Immature natural killer cell (primary cell): Measurements from ENCODE around the gene FEZF2. TPM values are rescaled to one million over a fixed set of nuclear protein-coding genes. Genes with fewer than 3 reads are reported as not detected.

Experiments used
- DNase-seq, 3 donors: peaks; one replicate each; pipeline ENCODE4 v3.0.0; 2022; ENCODE audit warnings: mixed read lengths in 1 of 3
- H3K27ac Mint-ChIP-seq, 6 donors: one replicate each; pipeline ENCODE4 v1.8.0; 2020; ENCODE audit warnings: mixed read lengths in 6 of 6, mild to moderate bottlenecking in 5 of 6, inconsistent platforms in 4 of 6, moderate library complexity in 3 of 6
- H3K27me3 Mint-ChIP-seq, 3 donors: one replicate each; pipeline ENCODE4 v1.8.0; 2020 to 2021; ENCODE audit warnings: low read depth in 3 of 3, mild to moderate bottlenecking in 3 of 3, mixed read lengths in 3 of 3, moderate library complexity in 3 of 3, inconsistent platforms in 1 of 3
- H3K36me3 Mint-ChIP-seq, 3 donors: one replicate each; pipeline ENCODE4 v1.8.0; 2020; ENCODE audit warnings: mixed read lengths in 3 of 3, inconsistent platforms in 2 of 3, mild to moderate bottlenecking in 2 of 3
- H3K4me1 Mint-ChIP-seq, 2 donors: one replicate each; pipeline ENCODE4 v1.8.0; 2020; ENCODE audit warnings: inconsistent platforms in 2 of 2, mild to moderate bottlenecking in 2 of 2, mixed read lengths in 2 of 2, moderate library complexity in 1 of 2
- H3K4me3 Mint-ChIP-seq, 5 donors: one replicate each; pipeline ENCODE4 v1.8.0; 2020; ENCODE audit warnings: mild to moderate bottlenecking in 5 of 5, mixed read lengths in 5 of 5, inconsistent platforms in 3 of 5, moderate library complexity in 3 of 5
- H3K9me3 Mint-ChIP-seq, 6 donors: one replicate each; pipeline ENCODE4 v1.8.0; 2020; ENCODE audit warnings: mild to moderate bottlenecking in 6 of 6, mixed read lengths in 6 of 6, inconsistent platforms in 4 of 6, moderate library complexity in 3 of 6
- polyA plus RNA-seq, 3 donors: library from polyadenylated mRNA; unstranded; fragments of 300-500 nt; fragmentation: Illumina TruSeq; gene quantifications; one replicate each; pipeline ENCODE4 v1.2.3, GENCODE V29; 2021

FEZF2 gene
- polyA plus RNA-seq, 3 donors from 2014 or later: not detected

- Mint-ChIP-seq H3K4me1 (no peaks in the 10 kb centered on the region), H3K4me3 (no peak overlapping the region), H3K9me3 (peaks cover 5 to 38% (median 17%) of the 10 kb centered on the region in 6 donors), H3K36me3 (peaks cover 4 to 6% (median 4%) of the 10 kb centered on the region in 3 donors), H3K27ac (no peak overlapping the region), H3K27me3 (peaks cover 30% of the 10 kb centered on the region in 3 donors)
- no peak for DNase-seq
Observed at GRCh38 chr3:62370112-62370857, 3.1 kb downstream of the FEZF2 start.

GRCh38 chr3:62369476-62369743, 3.9 kb downstream of the FEZF2 start:
- Mint-ChIP-seq H3K27me3 (peaks cover 22 to 29% (median 27%) of the 10 kb centered on the region in 3 donors), H3K27ac (no peak overlapping the region), H3K4me1 (no peaks in the 10 kb centered on the region), H3K4me3 (no peak overlapping the region), H3K9me3 (peaks cover 5 to 37% (median 16%) of the 10 kb centered on the region in 6 donors), H3K36me3 (peaks cover 4 to 6% (median 4%) of the 10 kb centered on the region in 3 donors)
- DNase-seq: no peak

- Mint-ChIP-seq H3K27ac (no peak overlapping the region), H3K4me1 (no peaks in the 10 kb centered on the region), H3K36me3 (peaks cover 4 to 6% (median 4%) of the 10 kb centered on the region in 3 donors), H3K27me3 (peaks cover 18 to 29% (median 25%) of the 10 kb centered on the region in 3 donors), H3K4me3 (no peak overlapping the region), H3K9me3 (peaks cover 5 to 37% (median 13%) of the 10 kb centered on the region in 6 donors)
- no peak for DNase-seq
Observed at GRCh38 chr3:62368705-62369475, 4.5 kb downstream of the FEZF2 start.

GRCh38 chr3:62368290-62368704, 5.1 kb downstream of the FEZF2 start:
- DNase-seq: no peak
- peaks cover 16 to 29% (median 25%) of the 10 kb centered on the region in 3 donors for H3K27me3 Mint-ChIP-seq
- no peaks in the 10 kb centered on the region for H3K4me1 Mint-ChIP-seq
- no peak overlapping the region for H3K27ac Mint-ChIP-seq
- H3K9me3 Mint-ChIP-seq: peaks cover 5 to 37% (median 13%) of the 10 kb centered on the region in 6 donors
- H3K36me3 Mint-ChIP-seq: peaks cover 4 to 6% (median 4%) of the 10 kb centered on the region in 3 donors
- H3K4me3 Mint-ChIP-seq: no peak overlapping the region

- Mint-ChIP-seq H3K9me3 (peaks cover 5 to 37% (median 13%) of the 10 kb centered on the region in 6 donors), H3K4me3 (no peak overlapping the region), H3K4me1 (no peaks in the 10 kb centered on the region)
Observed at GRCh38 chr3:62367763-62368195, 5.6 kb downstream of the FEZF2 start.

GRCh38 chr3:62366126-62366484, 7.2 kb downstream of the FEZF2 start:
- no peaks in the 10 kb centered on the region for H3K4me1 Mint-ChIP-seq
- peaks cover 16 to 25% (median 21%) of the 10 kb centered on the region in 3 donors for H3K27me3 Mint-ChIP-seq
- no peak for DNase-seq
- H3K36me3 Mint-ChIP-seq: peaks cover 4 to 6% (median 4%) of the 10 kb centered on the region in 3 donors
- H3K9me3 Mint-ChIP-seq: peaks cover 5 to 33% (median 16%) of the 10 kb centered on the region in 6 donors
- no peak overlapping the region for H3K27ac Mint-ChIP-seq
- no peak overlapping the region for H3K4me3 Mint-ChIP-seq

More at GRCh38 chr3:62367763-62368195, 5.6 kb downstream of the FEZF2 start:
- Mint-ChIP-seq H3K36me3 (peaks cover 4 to 6% (median 4%) of the 10 kb centered on the region in 3 donors), H3K27ac (no peak overlapping the region), H3K27me3 (peaks cover 16 to 28% (median 25%) of the 10 kb centered on the region in 3 donors)
- DNase-seq: no peak

- H3K9me3 Mint-ChIP-seq: peaks cover 3 to 29% (median 15%) of the 10 kb centered on the region in 6 donors
- no peak overlapping the region for H3K27ac Mint-ChIP-seq
- no peak for DNase-seq
Observed at GRCh38 chr3:62365391-62366125, 7.8 kb downstream of the FEZF2 start.

GRCh38 chr3:62364191-62364590, 9.2 kb downstream of the FEZF2 start:
- DNase-seq: no peak
- peaks cover 0 to 4% (median 0%) of the 10 kb centered on the region in 3 donors for H3K36me3 Mint-ChIP-seq
- peaks cover 0 to 21% (median 13%) of the 10 kb centered on the region in 6 donors for H3K9me3 Mint-ChIP-seq
- H3K4me1 Mint-ChIP-seq: no peaks in the 10 kb centered on the region
- peaks cover 9 to 14% (median 14%) of the 10 kb centered on the region in 3 donors for H3K27me3 Mint-ChIP-seq
- H3K4me3 Mint-ChIP-seq: no peak overlapping the region
- no peak overlapping the region for H3K27ac Mint-ChIP-seq

More at GRCh38 chr3:62365391-62366125, 7.8 kb downstream of the FEZF2 start:
- Mint-ChIP-seq H3K4me1 (no peaks in the 10 kb centered on the region), H3K36me3 (peaks cover under 1 to 4% (median 4%) of the 10 kb centered on the region in 3 donors), H3K4me3 (no peak overlapping the region), H3K27me3 (peaks cover 14 to 23% (median 15%) of the 10 kb centered on the region in 3 donors)

GRCh38 chr3:62363275-62363674, 10.1 kb downstream of the FEZF2 start:
- H3K4me3 Mint-ChIP-seq: no peak overlapping the region
- no peaks in the 10 kb centered on the region for H3K4me1 Mint-ChIP-seq
- H3K36me3 Mint-ChIP-seq: peaks cover 0 to 4% (median 0%) of the 10 kb centered on the region in 3 donors
- peaks cover 11 to 14% (median 14%) of the 10 kb centered on the region in 3 donors for H3K27me3 Mint-ChIP-seq
- H3K27ac Mint-ChIP-seq: no peak overlapping the region
- DNase-seq: no peak
- peaks cover 0 to 20% (median 11%) of the 10 kb centered on the region in 6 donors for H3K9me3 Mint-ChIP-seq

- Mint-ChIP-seq H3K27me3 (peaks cover 3 to 6% (median 4%) of the 10 kb centered on the region in 3 donors), H3K9me3 (peaks cover 0 to 15% (median 5%) of the 10 kb centered on the region in 6 donors), H3K36me3 (no peaks in the 10 kb centered on the region), H3K4me1 (no peaks in the 10 kb centered on the region), H3K4me3 (no peak overlapping the region), H3K27ac (no peak overlapping the region)
- DNase-seq: no peak
Observed at GRCh38 chr3:62361824-62362223, 11.5 kb downstream of the FEZF2 start.

GRCh38 chr3:62361261-62361660, 12.1 kb downstream of the FEZF2 start:
- Mint-ChIP-seq H3K4me1 (no peaks in the 10 kb centered on the region), H3K27me3 (peaks cover 0 to 6% (median 1%) of the 10 kb centered on the region in 3 donors), H3K4me3 (no peak overlapping the region), H3K27ac (no peak overlapping the region), H3K36me3 (no peaks in the 10 kb centered on the region), H3K9me3 (peaks cover 0 to 15% (median 3%) of the 10 kb centered on the region in 6 donors)
- DNase-seq: no peak

- Mint-ChIP-seq H3K27me3 (peaks cover 0 to 3% (median 1%) of the 10 kb centered on the region in 3 donors), H3K36me3 (no peaks in the 10 kb centered on the region), H3K4me1 (no peaks in the 10 kb centered on the region), H3K4me3 (no peak overlapping the region), H3K27ac (no peak overlapping the region), H3K9me3 (peaks cover 0 to 6% (median 2%) of the 10 kb centered on the region in 6 donors)
- no peak for DNase-seq
Observed at GRCh38 chr3:62359531-62359930, 13.8 kb downstream of the FEZF2 start.

GRCh38 chr3:62356356-62356755, 17.0 kb downstream of the FEZF2 start:
- H3K4me1 Mint-ChIP-seq: no peaks in the 10 kb centered on the region
- no peak for DNase-seq
- no peak overlapping the region for H3K4me3 Mint-ChIP-seq
- peaks cover 0 to 3% (median 2%) of the 10 kb centered on the region in 3 donors for H3K27me3 Mint-ChIP-seq
- peaks cover 0 to 3% (median 0%) of the 10 kb centered on the region in 3 donors for H3K36me3 Mint-ChIP-seq
- H3K9me3 Mint-ChIP-seq: peaks cover 0 to 5% (median under 1%) of the 10 kb centered on the region in 6 donors
- H3K27ac Mint-ChIP-seq: no peak overlapping the region
